PFSK-1 (cell line): Measurements from ENCODE around the gene GSTO1.

Experiments
- FOXP2 ChIP-seq: optimal IDR thresholded peaks from 2 replicates; pipeline ENCODE3; 2011; ENCODE audit warnings: borderline replicate concordance, control low read depth, inconsistent platforms; ENCODE audit not compliant: insufficient read depth; ENCODE audit errors: extremely low read length, extremely low read depth
- POLR2AphosphoS5 ChIP-seq: IDR thresholded peaks from 2 replicates; pipeline ENCODE4 v1.6.1; 2012; ENCODE audit warnings: low read depth, mild to moderate bottlenecking, control low read depth, low read length, moderate library complexity

DNA sequence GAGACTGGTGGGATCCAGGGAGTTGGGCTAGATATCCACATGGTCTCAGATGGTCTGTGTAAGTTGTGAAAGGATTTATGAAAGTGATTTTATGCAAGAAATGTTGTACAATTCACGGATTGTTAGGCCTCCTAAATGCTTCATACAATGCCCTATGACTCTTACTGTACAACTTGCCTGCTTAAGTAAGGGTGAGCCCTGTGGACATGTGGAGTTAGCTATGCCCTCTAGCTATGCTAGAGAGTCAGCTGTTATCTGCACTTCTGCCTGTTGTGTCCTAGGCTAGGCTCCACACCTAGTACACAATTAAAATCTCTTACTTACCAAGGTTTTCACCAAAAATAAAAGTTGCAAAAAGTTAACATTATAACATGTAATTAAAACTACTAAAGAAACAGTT, 20.9 kb upstream of the GSTO1 start:
- TF ChIP-seq POLR2AphosphoS5 = no peak
- TF ChIP-seq FOXP2 = no peak
